HepG2 (cell line): ENCODE measurements around the gene DTNB. TPM values are rescaled to one million over a fixed set of nuclear protein-coding genes. Genes with fewer than 3 reads are reported as not detected.

ENCODE experiments used
- CREBL2 ChIP-seq: sonication (generic); formaldehyde crosslinking; IDR thresholded peaks from 2 replicates; pipeline ENCODE4 v1.8.1; 2023; ENCODE audit warnings: missing genetic modification reagents, mild to moderate bottlenecking, borderline replicate concordance
- HNF4A ChIP-seq: sonication (generic); formaldehyde crosslinking; IDR thresholded peaks from 2 replicates; pipeline ENCODE4 v1.4.0; 2020; ENCODE audit warnings: missing genetic modification reagents
- HNRNPLL ChIP-seq: fragments of 200-400 bp; formaldehyde crosslinking; IDR thresholded peaks from 2 replicates; pipeline ENCODE4 v1.6.1; 2017; ENCODE audit warnings: mild to moderate bottlenecking, low read depth, low read length; ENCODE audit not compliant: poor library complexity, severe bottlenecking
- IKZF1 ChIP-seq: fragments of 450-650 bp; IDR thresholded peaks from 2 replicates; pipeline ENCODE4 v1.7.1; 2016
- MYPOP ChIP-seq: sonication (generic); formaldehyde crosslinking; IDR thresholded peaks from 2 replicates; pipeline ENCODE4 v1.8.1; 2023; ENCODE audit warnings: mild to moderate bottlenecking, moderate library complexity, missing genetic modification reagents
- NCOA1 ChIP-seq: sonication (generic); formaldehyde crosslinking; IDR thresholded peaks from 2 replicates; pipeline ENCODE4 v1.9.0; 2021; ENCODE audit warnings: missing genetic modification reagents
- ONECUT2 ChIP-seq: sonication (generic); formaldehyde crosslinking; IDR thresholded peaks from 2 replicates; pipeline ENCODE4 v1.4.0; 2020; ENCODE audit warnings: missing genetic modification reagents
- TARDBP ChIP-seq: sonication (generic); formaldehyde crosslinking; IDR thresholded peaks from 2 replicates; pipeline ENCODE4 v1.8.0; 2022; ENCODE audit warnings: mild to moderate bottlenecking, missing genetic modification reagents
- ZNF414 ChIP-seq: sonication (generic); formaldehyde crosslinking; IDR thresholded peaks from 2 replicates; pipeline ENCODE4 v1.5.0; 2020; ENCODE audit warnings: missing genetic modification reagents
- ZNF564 ChIP-seq: sonication (generic); formaldehyde crosslinking; IDR thresholded peaks from 2 replicates; pipeline ENCODE4 v1.8.1; 2023; ENCODE audit warnings: mild to moderate bottlenecking, missing genetic modification reagents
- ZNF652 ChIP-seq: IDR thresholded peaks from 2 replicates; pipeline ENCODE4 v1.6.1; 2016; ENCODE audit warnings: low read depth, borderline replicate concordance
- ZNF670 ChIP-seq: sonication (generic); formaldehyde crosslinking; IDR thresholded peaks from 2 replicates; pipeline ENCODE4 v1.8.0; 2022; ENCODE audit warnings: mild to moderate bottlenecking, missing genetic modification reagents, borderline replicate concordance
- ZNF740 ChIP-seq: sonication (generic); formaldehyde crosslinking; IDR thresholded peaks from 2 replicates; pipeline ENCODE4 v1.4.0; 2020; ENCODE audit warnings: missing genetic modification reagents
- polyA plus RNA-seq, 8 experiments: library from polyadenylated mRNA; depleted of rRNA in 3 of 8; stranded (reverse) in 7 of 8; unstranded in 1 of 8; fragments of >200 nt; fragmentation: Illumina TruSeq in 4 of 8; extraction: Trizol in 4 of 8; gene quantifications; 2 replicates each; pipeline versions ENCODE4 v1.2.1 to v1.2.3, GENCODE V29; 2011 to 2016; ENCODE audit warnings: low read depth in 4 of 8, missing spikeins in 1 of 8, mixed read lengths in 1 of 8; ENCODE audit not compliant: insufficient read depth in 1 of 8
- total RNA-seq, 5 experiments: library from RNA; depleted of rRNA; stranded (reverse); fragments of >200 nt; fragmentation: Illumina TruSeq; extraction: Trizol; gene quantifications; 2 replicates each; pipeline ENCODE4 v1.2.3, GENCODE V29; 2016; ENCODE audit warnings: low read depth in 1 of 5
- TF ChIP-seq, protein P1 (sequence below): sonication (generic); formaldehyde crosslinking; IDR thresholded peaks from 2 replicates; pipeline ENCODE4 v1.4.0; 2020; ENCODE audit warnings: mild to moderate bottlenecking, missing genetic modification reagents
- TF ChIP-seq, protein P2 (sequence below): sonication (generic); formaldehyde crosslinking; IDR thresholded peaks from 2 replicates; pipeline ENCODE4 v1.4.0; 2020; ENCODE audit warnings: mild to moderate bottlenecking, missing genetic modification reagents
- TF ChIP-seq, protein P3 (sequence below): sonication (generic); formaldehyde crosslinking; IDR thresholded peaks from 2 replicates; pipeline ENCODE4 v1.5.0; 2020; ENCODE audit warnings: mild to moderate bottlenecking, missing genetic modification reagents, moderate library complexity
- TF ChIP-seq, protein P4 (sequence below): sonication (generic); formaldehyde crosslinking; IDR thresholded peaks from 2 replicates; pipeline ENCODE4 v1.4.0; 2020; ENCODE audit warnings: missing genetic modification reagents, mild to moderate bottlenecking, borderline replicate concordance

The DTNB gene
- total and polyA plus RNA-seq, 2 of the 13 experiments (the other 11 are each of a cell fraction or from before 2014, with no cell fraction given): 14.4 to 23.9 TPM

DNA sequence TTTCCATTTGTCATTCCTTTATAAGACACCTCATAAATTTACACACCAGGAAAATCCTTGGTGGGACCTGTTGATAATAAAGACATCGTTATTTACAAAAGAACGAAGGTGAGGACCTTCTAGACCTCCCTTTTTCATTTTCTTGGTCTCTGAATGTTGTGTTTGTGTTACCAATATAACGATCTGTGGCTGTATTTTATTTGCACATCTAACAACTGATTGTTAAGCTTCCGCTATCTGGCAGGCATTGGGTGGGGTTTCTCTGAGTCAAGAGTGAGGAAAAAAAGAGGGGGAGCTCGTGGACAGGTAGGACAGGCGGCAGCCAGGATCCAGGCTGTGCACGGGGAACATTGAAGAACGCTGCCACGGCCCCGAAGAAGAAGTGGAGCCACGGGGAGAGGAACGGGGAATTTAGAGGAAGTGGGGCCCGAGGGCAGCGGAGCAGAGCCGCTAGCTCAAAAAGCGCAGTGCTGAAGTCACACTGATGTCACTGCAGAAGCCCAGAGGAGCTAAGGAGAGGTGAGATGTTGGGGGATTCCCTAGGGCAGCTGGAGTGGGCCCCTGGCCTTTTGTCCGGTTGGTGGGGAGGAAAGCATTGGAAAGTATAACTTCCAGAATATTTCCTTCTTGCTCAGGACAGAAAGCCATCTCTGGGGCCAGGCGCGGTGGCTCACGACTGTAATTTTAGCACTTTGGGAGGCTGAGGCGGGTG, 310.8 kb downstream of the DTNB start (continued):
- TF ChIP-seq, protein P1, sequence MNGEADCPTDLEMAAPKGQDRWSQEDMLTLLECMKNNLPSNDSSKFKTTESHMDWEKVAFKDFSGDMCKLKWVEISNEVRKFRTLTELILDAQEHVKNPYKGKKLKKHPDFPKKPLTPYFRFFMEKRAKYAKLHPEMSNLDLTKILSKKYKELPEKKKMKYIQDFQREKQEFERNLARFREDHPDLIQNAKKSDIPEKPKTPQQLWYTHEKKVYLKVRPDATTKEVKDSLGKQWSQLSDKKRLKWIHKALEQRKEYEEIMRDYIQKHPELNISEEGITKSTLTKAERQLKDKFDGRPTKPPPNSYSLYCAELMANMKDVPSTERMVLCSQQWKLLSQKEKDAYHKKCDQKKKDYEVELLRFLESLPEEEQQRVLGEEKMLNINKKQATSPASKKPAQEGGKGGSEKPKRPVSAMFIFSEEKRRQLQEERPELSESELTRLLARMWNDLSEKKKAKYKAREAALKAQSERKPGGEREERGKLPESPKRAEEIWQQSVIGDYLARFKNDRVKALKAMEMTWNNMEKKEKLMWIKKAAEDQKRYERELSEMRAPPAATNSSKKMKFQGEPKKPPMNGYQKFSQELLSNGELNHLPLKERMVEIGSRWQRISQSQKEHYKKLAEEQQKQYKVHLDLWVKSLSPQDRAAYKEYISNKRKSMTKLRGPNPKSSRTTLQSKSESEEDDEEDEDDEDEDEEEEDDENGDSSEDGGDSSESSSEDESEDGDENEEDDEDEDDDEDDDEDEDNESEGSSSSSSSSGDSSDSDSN (CRISPR knock-in tag): 0 out of 2 replicates have a peak, but pooled peaks have one; percentile 5
- TF ChIP-seq ZNF414 (CRISPR knock-in tag): 0 out of 2 replicates have a peak, but pooled peaks have one; percentile 73
- TF ChIP-seq IKZF1: no peak
- TF ChIP-seq, protein P2, sequence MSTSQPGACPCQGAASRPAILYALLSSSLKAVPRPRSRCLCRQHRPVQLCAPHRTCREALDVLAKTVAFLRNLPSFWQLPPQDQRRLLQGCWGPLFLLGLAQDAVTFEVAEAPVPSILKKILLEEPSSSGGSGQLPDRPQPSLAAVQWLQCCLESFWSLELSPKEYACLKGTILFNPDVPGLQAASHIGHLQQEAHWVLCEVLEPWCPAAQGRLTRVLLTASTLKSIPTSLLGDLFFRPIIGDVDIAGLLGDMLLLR (CRISPR knock-in tag): no peak
- TF ChIP-seq HNF4A (CRISPR knock-in tag): no peak
- TF ChIP-seq ZNF670 (CRISPR knock-in tag): no peak
- TF ChIP-seq ONECUT2 (CRISPR knock-in tag): no peak
- TF ChIP-seq, protein P3, sequence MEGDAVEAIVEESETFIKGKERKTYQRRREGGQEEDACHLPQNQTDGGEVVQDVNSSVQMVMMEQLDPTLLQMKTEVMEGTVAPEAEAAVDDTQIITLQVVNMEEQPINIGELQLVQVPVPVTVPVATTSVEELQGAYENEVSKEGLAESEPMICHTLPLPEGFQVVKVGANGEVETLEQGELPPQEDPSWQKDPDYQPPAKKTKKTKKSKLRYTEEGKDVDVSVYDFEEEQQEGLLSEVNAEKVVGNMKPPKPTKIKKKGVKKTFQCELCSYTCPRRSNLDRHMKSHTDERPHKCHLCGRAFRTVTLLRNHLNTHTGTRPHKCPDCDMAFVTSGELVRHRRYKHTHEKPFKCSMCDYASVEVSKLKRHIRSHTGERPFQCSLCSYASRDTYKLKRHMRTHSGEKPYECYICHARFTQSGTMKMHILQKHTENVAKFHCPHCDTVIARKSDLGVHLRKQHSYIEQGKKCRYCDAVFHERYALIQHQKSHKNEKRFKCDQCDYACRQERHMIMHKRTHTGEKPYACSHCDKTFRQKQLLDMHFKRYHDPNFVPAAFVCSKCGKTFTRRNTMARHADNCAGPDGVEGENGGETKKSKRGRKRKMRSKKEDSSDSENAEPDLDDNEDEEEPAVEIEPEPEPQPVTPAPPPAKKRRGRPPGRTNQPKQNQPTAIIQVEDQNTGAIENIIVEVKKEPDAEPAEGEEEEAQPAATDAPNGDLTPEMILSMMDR: 0 out of 2 replicates have a peak, but pooled peaks have one; percentile 23
- no peak for TF ChIP-seq CREBL2
- TF ChIP-seq MYPOP: no peak
- peak; percentile 35 for TF ChIP-seq HNRNPLL
- TF ChIP-seq ZNF740 (CRISPR knock-in tag): no peak
- TF ChIP-seq, protein P4, sequence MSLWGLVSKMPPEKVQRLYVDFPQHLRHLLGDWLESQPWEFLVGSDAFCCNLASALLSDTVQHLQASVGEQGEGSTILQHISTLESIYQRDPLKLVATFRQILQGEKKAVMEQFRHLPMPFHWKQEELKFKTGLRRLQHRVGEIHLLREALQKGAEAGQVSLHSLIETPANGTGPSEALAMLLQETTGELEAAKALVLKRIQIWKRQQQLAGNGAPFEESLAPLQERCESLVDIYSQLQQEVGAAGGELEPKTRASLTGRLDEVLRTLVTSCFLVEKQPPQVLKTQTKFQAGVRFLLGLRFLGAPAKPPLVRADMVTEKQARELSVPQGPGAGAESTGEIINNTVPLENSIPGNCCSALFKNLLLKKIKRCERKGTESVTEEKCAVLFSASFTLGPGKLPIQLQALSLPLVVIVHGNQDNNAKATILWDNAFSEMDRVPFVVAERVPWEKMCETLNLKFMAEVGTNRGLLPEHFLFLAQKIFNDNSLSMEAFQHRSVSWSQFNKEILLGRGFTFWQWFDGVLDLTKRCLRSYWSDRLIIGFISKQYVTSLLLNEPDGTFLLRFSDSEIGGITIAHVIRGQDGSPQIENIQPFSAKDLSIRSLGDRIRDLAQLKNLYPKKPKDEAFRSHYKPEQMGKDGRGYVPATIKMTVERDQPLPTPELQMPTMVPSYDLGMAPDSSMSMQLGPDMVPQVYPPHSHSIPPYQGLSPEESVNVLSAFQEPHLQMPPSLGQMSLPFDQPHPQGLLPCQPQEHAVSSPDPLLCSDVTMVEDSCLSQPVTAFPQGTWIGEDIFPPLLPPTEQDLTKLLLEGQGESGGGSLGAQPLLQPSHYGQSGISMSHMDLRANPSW (CRISPR knock-in tag): 0 out of 2 replicates have a peak, but pooled peaks have one; percentile 33
- no peak for TF ChIP-seq ZNF652
- peak; percentile 32; the same call in 1 of the 2 replicates for TF ChIP-seq NCOA1 (CRISPR knock-in tag)
- TF ChIP-seq TARDBP (CRISPR knock-in tag): no peak
- 0 out of 2 replicates have a peak, but pooled peaks have one; percentile 7 for TF ChIP-seq ZNF564 (CRISPR knock-in tag)
